Spleen (tissue), 11 donors: ENCODE results near the gene ENDOG. TPM values are rescaled to one million over a fixed set of nuclear protein-coding genes. Genes with fewer than 3 reads are reported as not detected.
A peak's percentile ranks its signal among the peaks of the same experiment; 100 is the strongest.

Experiments
- DNase-seq: peaks from one replicate; pipeline ENCODE4 v3.0.0-alpha.2; 2020
- H3K27ac ChIP-seq, 8 donors: fragments of 200-600 bp; sonication (generic) in 7 of 8; 1 replicate in 4 of 8; 2 replicates in 4 of 8; pipeline versions ENCODE4 v1.5.0 to v1.8.0; 2016 to 2021; ENCODE audit warnings: inconsistent platforms in 4 of 8, mild to moderate bottlenecking in 4 of 8, moderate library complexity in 1 of 8
- H3K27me3 ChIP-seq, 7 donors: fragments of 200-600 bp; sonication (generic) in 6 of 7; replicated peaks in 1 of 7; 1 replicate in 4 of 7; 2 replicates in 3 of 7; pipeline versions ENCODE4 v1.5.0 to v1.8.0; 2016 to 2021; ENCODE audit warnings: inconsistent platforms in 3 of 7, mild to moderate bottlenecking in 1 of 7
- H3K36me3 ChIP-seq, 6 donors: fragments of 200-600 bp; sonication (generic) in 5 of 6; 1 replicate in 4 of 6; 2 replicates in 2 of 6; pipeline versions ENCODE4 v1.5.0 to v1.8.0; 2016 to 2021; ENCODE audit warnings: inconsistent platforms in 2 of 6
- H3K4me1 ChIP-seq, 6 donors: fragments of 200-600 bp; sonication (generic) in 5 of 6; 1 replicate in 3 of 6; 2 replicates in 3 of 6; pipeline versions ENCODE4 v1.5.0 to v1.8.0; 2016 to 2021; ENCODE audit warnings: inconsistent platforms in 3 of 6
- H3K4me3 ChIP-seq, 8 donors: fragments of 200-600 bp; sonication (generic) in 7 of 8; 1 replicate in 4 of 8; 2 replicates in 4 of 8; pipeline versions ENCODE4 v1.5.0 to v1.8.0; 2016 to 2021; ENCODE audit warnings: inconsistent platforms in 4 of 8, mild to moderate bottlenecking in 4 of 8, moderate library complexity in 2 of 8
- H3K9me3 ChIP-seq, 8 donors: fragments of 200-600 bp; sonication (generic) in 7 of 8; 1 replicate in 4 of 8; 2 replicates in 4 of 8; pipeline versions ENCODE4 v1.5.0 to v1.8.0; 2016 to 2021; ENCODE audit warnings: inconsistent platforms in 4 of 8
- CTCF ChIP-seq, 11 experiments: fragments of 200-600 bp in 7 of 11; fragments of 450-650 bp in 4 of 11; sonication (generic) in 4 of 11; IDR thresholded peaks in 8 of 11; conservative IDR thresholded peaks in 3 of 11; 1 replicate in 7 of 11; 2 replicates in 4 of 11; pipeline versions ENCODE4 v1.4.0 to v1.8.0; 2016 to 2021; ENCODE audit warnings: antibody characterized with exemption in 11 of 11, inconsistent platforms in 4 of 11, mild to moderate bottlenecking in 1 of 11
- POLR2A ChIP-seq, 3 donors: fragments of 450-650 bp; IDR thresholded peaks; one replicate each; pipeline ENCODE4 v1.5.1; 2017; ENCODE audit warnings: antibody characterized with exemption in 3 of 3, mild to moderate bottlenecking in 1 of 3
- POLR2AphosphoS5 ChIP-seq, 3 donors: sonication (generic); formaldehyde crosslinking; IDR thresholded peaks; one replicate each; pipeline ENCODE4 v1.5.1; 2017; ENCODE audit warnings: antibody characterized with exemption in 3 of 3
- WGBS, 5 donors: extraction: QIAGEN DNeasy Blood & Tissue Kit in 3 of 5; methylation state at CpG; one replicate each; pipeline versions ENCODE4 v1.1.5 to v1.1.7; 2013 to 2018; 5-methylcytosine and 5-hydroxymethylcytosine counted together
- intact Hi-C: fragments of 100-400 bp; cut with DNase I; formaldehyde crosslinking; loops from one replicate; pipeline ENCODE4 v1.15.0; 2023; ENCODE audit warnings: low total_unique reads
- polyA plus RNA-seq, 3 donors: library from polyadenylated mRNA; stranded (reverse); fragments of 200-250 nt; gene quantifications; one replicate each; pipeline ENCODE4 v1.2.1, GENCODE V29; 2013
- total RNA-seq, 7 donors: library from RNA; depleted of rRNA in 3 of 7; stranded (reverse); fragments of >200 nt in 3 of 7; fragmentation: NEBNext Ultra II Directional in 4 of 7; extraction: Animal tissue kit (Norgen Biotek cat#: 25700) in 4 of 7; gene quantifications; one replicate each; pipeline versions ENCODE4 v1.1.0 to v1.2.1, GENCODE V29; 2016 to 2021
- donor health status: healthy with polysubstance abuse.
- donor health status: DM: no; HTN: no; CAD: no; lungs with moderate emphysema.
- donor health status: DM: no; HTN: no; CAD: no.
- donor health status: Bipolar disorder and iron deficiency.
- donor health status: healthy.
- donor health status: DM: no; HTN: no; CAD: no.
- donor health status: DM: yes; HTN: yes; CAD: no.

ENDOG gene
- total and polyA plus RNA-seq, 10 donors, result 9.6 to 16.9 (median 13.3) TPM

DNA sequence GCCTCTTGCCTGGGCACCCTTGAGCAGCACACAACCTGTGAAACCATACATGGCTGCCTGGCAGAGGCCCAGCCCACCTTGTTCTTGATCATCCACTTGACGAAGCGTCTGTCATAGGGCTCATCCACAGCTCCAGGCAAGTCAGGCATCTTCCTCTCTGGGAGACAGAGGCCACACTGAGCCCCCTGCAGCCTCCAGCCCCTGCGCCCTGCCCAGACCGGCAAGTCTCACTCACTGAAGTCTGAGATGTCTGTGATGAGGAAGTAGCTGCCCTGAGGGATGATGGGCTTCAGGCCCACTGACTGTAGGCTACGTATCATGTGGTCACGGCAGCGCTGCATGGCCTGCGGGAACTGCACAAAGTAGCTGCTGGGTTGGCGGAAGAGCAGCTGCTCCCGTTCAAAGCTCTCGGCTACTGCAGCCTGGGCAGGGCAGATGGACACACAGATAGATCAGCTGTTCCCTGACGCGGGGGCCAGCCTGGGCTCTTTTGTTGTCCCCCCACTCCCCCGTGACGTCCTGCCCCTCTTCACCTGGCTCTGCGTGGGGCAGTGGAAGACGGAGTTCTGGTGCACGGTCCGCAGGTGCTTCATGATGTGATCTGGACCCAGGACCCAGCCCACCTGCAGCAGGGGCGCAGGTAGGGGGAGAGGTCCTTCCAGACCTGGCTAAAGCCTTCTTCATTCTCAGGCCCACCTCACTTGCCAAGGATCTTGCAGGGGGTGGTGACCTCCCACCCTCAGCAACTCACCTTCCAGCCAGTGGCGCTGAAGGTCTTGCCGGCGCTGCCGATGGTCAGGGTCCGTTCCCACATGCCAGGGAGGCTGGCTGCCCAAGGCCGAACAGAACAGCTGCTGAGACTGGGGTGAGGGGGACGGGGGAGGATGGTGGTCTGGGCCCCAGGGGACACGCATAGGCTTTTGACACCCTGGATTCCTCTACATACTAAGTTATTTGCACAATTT, 17.2 kb downstream of the ENDOG start:
- H3K4me3 ChIP-seq, result no peak overlapping the region
- no peaks in the 10 kb centered on the region for H3K9me3 ChIP-seq
- DNase-seq, result peak; percentile 57
- peaks cover 0 to 2% (median 0%) of the 10 kb centered on the region in 6 donors for H3K4me1 ChIP-seq
- TF ChIP-seq CTCF (IDR thresholded peaks at IDR 0.05 in 8 of 11, conservative IDR thresholded peaks at IDR 0.05 in 3 of 11) (no peak), POLR2AphosphoS5 (IDR thresholded peaks at IDR 0.05) (no peak), POLR2A (IDR thresholded peaks at IDR 0.05) (no peak)
- no peak overlapping the region for H3K27ac ChIP-seq
- peaks cover 0 to 60% (median 6%) of the 10 kb centered on the region in 6 donors for H3K36me3 ChIP-seq
- 91 to 98% (median 94%) methylated on average over 13 to 28 of the region's 28 CpGs for WGBS, 5 donors
- intact Hi-C loops, result no loop called here
- H3K27me3 ChIP-seq, result no peaks in the 10 kb centered on the region

DNA sequence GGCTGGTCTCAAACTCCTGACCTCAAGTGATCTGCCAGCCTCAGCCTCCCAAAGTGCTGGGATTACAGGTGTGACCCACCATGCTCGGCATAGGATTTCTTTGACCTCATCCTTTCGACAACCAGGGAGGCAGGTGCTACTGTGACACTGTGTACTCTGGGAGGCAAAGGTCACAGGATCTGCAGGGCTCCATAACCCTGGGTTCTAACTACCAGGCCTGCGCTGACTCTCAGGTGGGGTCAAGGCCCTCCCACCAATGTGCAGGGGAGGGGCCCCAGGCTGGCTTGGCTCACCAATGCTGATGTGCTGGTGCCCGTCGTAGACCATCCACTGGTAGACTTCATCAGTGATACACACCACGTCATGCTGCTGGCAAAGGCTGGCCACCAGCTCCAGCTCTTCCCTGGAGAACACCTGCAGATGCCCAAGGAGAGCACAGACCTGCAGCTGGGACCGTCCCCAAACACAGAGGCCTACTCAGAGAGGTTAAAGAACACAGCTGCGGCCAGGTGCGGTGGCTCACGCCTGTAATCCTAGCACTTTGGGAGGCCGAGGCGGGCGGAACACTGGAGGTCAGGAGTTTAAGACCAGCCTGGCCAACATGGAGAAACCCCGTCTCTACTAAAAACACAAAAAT, 18.3 kb downstream of the ENDOG start:
- peak; percentile 51 for DNase-seq
- 90 to 98% (median 93%) methylated on average over 10 to 14 of the region's 14 CpGs for WGBS, 5 donors
- Histone ChIP-seq H3K27me3 (no peaks in the 10 kb centered on the region), H3K4me1 (no peaks in the 10 kb centered on the region), H3K27ac (no peak overlapping the region), H3K4me3 (no peak overlapping the region), H3K9me3 (no peaks in the 10 kb centered on the region), H3K36me3 (peaks cover 0 to 68% (median 6%) of the 10 kb centered on the region in 6 donors)
- intact Hi-C loops, result no loop called here
- TF ChIP-seq POLR2A (IDR thresholded peaks at IDR 0.05) (no peak), CTCF (IDR thresholded peaks at IDR 0.05 in 8 of 11, conservative IDR thresholded peaks at IDR 0.05 in 3 of 11) (no peak), POLR2AphosphoS5 (IDR thresholded peaks at IDR 0.05) (no peak)

- intact Hi-C loops, result no loop called here
- no peak for TF ChIP-seq CTCF (IDR thresholded peaks at IDR 0.05 in 8 of 11, conservative IDR thresholded peaks at IDR 0.05 in 3 of 11)
- TF ChIP-seq POLR2A (IDR thresholded peaks at IDR 0.05), result no peak
- 88 to 100% (median 92%) methylated on average over 2 to 3 of the region's 3 CpGs for whole genome bisulfite sequencing, 5 donors
- Histone ChIP-seq H3K27me3 (no peaks in the 10 kb centered on the region), H3K4me1 (no peaks in the 10 kb centered on the region), H3K27ac (no peak overlapping the region), H3K4me3 (no peak overlapping the region), H3K9me3 (no peaks in the 10 kb centered on the region), H3K36me3 (peaks cover 0 to 77% (median 6%) of the 10 kb centered on the region in 6 donors)
- no peak for DNase-seq
These were observed 20.0 kb downstream of the ENDOG start for GRCh38 chr9:128838338-128838737.

GRCh38 chr9:128840524-128840923, 22.2 kb downstream of the ENDOG start:
- 90 to 100% (median 97%) methylated on average over 1 of the region's 1 CpG for WGBS, 5 donors
- no peaks in the 10 kb centered on the region for H3K4me1 ChIP-seq
- no peak overlapping the region for H3K4me3 ChIP-seq
- intact Hi-C loops, result no loop called here
- TF ChIP-seq CTCF (IDR thresholded peaks at IDR 0.05 in 8 of 11, conservative IDR thresholded peaks at IDR 0.05 in 3 of 11) (no peak), POLR2AphosphoS5 (IDR thresholded peaks at IDR 0.05) (no peak), POLR2A (IDR thresholded peaks at IDR 0.05) (no peak)
- no peaks in the 10 kb centered on the region for H3K27me3 ChIP-seq
- DNase-seq, result no peak
- H3K9me3 ChIP-seq, result no peaks in the 10 kb centered on the region
- H3K27ac ChIP-seq, result no peak overlapping the region
- peaks cover 0 to 56% (median 2%) of the 10 kb centered on the region in 6 donors for H3K36me3 ChIP-seq
